GM19395 (cell line): Measurements from ENCODE around the gene FKRP.
"Not testable (repeated sequence)": the region's sequence is repeated elsewhere in the genome, so short reads cannot be mapped to it uniquely, and the experiment has no call there.

Source experiments
- ATAC-seq: cut with Tn5 transposase; IDR thresholded peaks from one replicate; pipeline ENCODE4 v1.9.1; 2021; ENCODE audit warnings: mild to moderate bottlenecking, moderate library complexity; ENCODE audit not compliant: unreplicated experiment

The FKRP gene

GRCh38 chr19:46755853-46756543, 10.1 kb downstream of the FKRP start:
- ATAC-seq = no peak

GRCh38 chr19:46756544-46756888, 10.7 kb downstream of the FKRP start:
- ATAC-seq = no peak

- ATAC-seq = no peak
Measured at GRCh38 chr19:46759206-46759605, 13.3 kb downstream of the FKRP start.

- ATAC-seq = no peak
Measured at GRCh38 chr19:46759817-46760333, 14.0 kb downstream of the FKRP start.

GRCh38 chr19:46760363-46760762, 14.5 kb downstream of the FKRP start:
- no peak for ATAC-seq

GRCh38 chr19:46760897-46761296, 15.0 kb downstream of the FKRP start:
- ATAC-seq = not testable (repeated sequence)

GRCh38 chr19:46761418-46761831, 15.6 kb downstream of the FKRP start:
- ATAC-seq = no peak

GRCh38 chr19:46762245-46762890, 16.5 kb downstream of the FKRP start:
- no peak for ATAC-seq

- no peak for ATAC-seq
Measured at GRCh38 chr19:46764817-46765291, 19.0 kb downstream of the FKRP start.

- no peak for ATAC-seq
Measured at GRCh38 chr19:46766569-46767317, 20.9 kb downstream of the FKRP start.

- ATAC-seq = not testable (repeated sequence)
Measured at GRCh38 chr19:46768746-46769145, 22.9 kb downstream of the FKRP start.

GRCh38 chr19:46772170-46773017, 26.5 kb downstream of the FKRP start:
- no peak for ATAC-seq

- no peak for ATAC-seq
Measured at GRCh38 chr19:46773018-46773399, 27.2 kb downstream of the FKRP start.

- ATAC-seq = no peak
Measured at GRCh38 chr19:46775642-46776258, 29.9 kb downstream of the FKRP start.

GRCh38 chr19:46776927-46777911, 31.4 kb downstream of the FKRP start:
- ATAC-seq = no peak

- not testable (repeated sequence) for ATAC-seq
Measured at GRCh38 chr19:46777956-46778645, 32.2 kb downstream of the FKRP start.

GRCh38 chr19:46782355-46783019, 36.6 kb downstream of the FKRP start:
- no peak for ATAC-seq

- ATAC-seq = no peak
Measured at GRCh38 chr19:46783670-46784069, 37.8 kb downstream of the FKRP start.
